SU-DHL-6 (cell line): ENCODE data around the gene IFNGR1.

Source experiments
- H2AFZ ChIP-seq: fragments of 200-600 bp; sonication (generic); 2 replicates; pipeline ENCODE4 v1.6.1; 2014; ENCODE audit warnings: low read depth, mild to moderate bottlenecking, moderate library complexity, mixed read lengths, antibody characterized with exemption, low read length; ENCODE audit not compliant: severe bottlenecking
- H3F3A ChIP-seq: fragments of 200-600 bp; shearing (Covaris generic); 2 replicates; pipeline ENCODE4 v1.6.0; 2016; ENCODE audit warnings: antibody characterized with exemption, mild to moderate bottlenecking; ENCODE audit not compliant: insufficient read depth
- H3K27ac ChIP-seq: fragments of 200-600 bp; sonication (generic); 2 replicates; pipeline ENCODE4 v1.5.1; 2016; ENCODE audit warnings: low read depth, mild to moderate bottlenecking, low read length, moderate library complexity, mixed read lengths
- H3K27me3 ChIP-seq: fragments of 200-600 bp; sonication (generic), shearing (Covaris generic); 2 replicates; pipeline ENCODE4 v1.6.0; 2014; ENCODE audit warnings: mild to moderate bottlenecking, low read length
- H3K36me3 ChIP-seq: fragments of 200-600 bp; sonication (generic); 2 replicates; pipeline ENCODE4 v1.6.1; 2014; ENCODE audit warnings: mild to moderate bottlenecking, low read length, mixed read lengths
- H3K4me2 ChIP-seq: fragments of 300-600, 200-600 bp; shearing (Covaris generic), sonication (generic); 2 replicates; pipeline ENCODE4 v1.6.0; 2014; ENCODE audit warnings: low read length, low read depth, mild to moderate bottlenecking; ENCODE audit not compliant: poor library complexity, severe bottlenecking
- H3K4me3 ChIP-seq: fragments of 200-600 bp; sonication (generic); 2 replicates; pipeline ENCODE4 v1.5.1; 2014; ENCODE audit warnings: antibody characterized with exemption, low read length, mild to moderate bottlenecking, mixed read lengths; ENCODE audit not compliant: insufficient read depth, poor library complexity, severe bottlenecking
- H3K79me2 ChIP-seq: fragments of 200-600 bp; sonication (generic); 2 replicates; pipeline ENCODE4 v1.6.1; 2014; ENCODE audit warnings: mild to moderate bottlenecking, low read length, moderate library complexity; ENCODE audit not compliant: insufficient read depth
- H3K9ac ChIP-seq: fragments of 200-600 bp; sonication (generic); 2 replicates; pipeline ENCODE4 v1.7.0; 2014; ENCODE audit warnings: mild to moderate bottlenecking, low read length
- H3K9me2 ChIP-seq: fragments of 200-600 bp; sonication (generic); replicated peaks from 2 replicates; pipeline ENCODE4 v1.6.1; 2014; ENCODE audit warnings: low read length; ENCODE audit not compliant: insufficient read depth
- H3K9me3 ChIP-seq: fragments of 200-600 bp; sonication (generic); 2 replicates; pipeline ENCODE4 v1.6.1; 2014; ENCODE audit warnings: low read length, mixed read lengths; ENCODE audit not compliant: insufficient read depth
- H4K20me1 ChIP-seq: fragments of 200-600 bp; sonication (generic); 2 replicates; pipeline ENCODE4 v1.6.1; 2014; ENCODE audit warnings: low read depth, mild to moderate bottlenecking, antibody characterized with exemption, low read length, moderate library complexity, mixed read lengths
- CTCF ChIP-seq: fragments of 200-600 bp; sonication (generic); IDR thresholded peaks from one replicate; pipeline ENCODE4 v1.5.1; 2017; ENCODE audit warnings: antibody characterized with exemption, mild to moderate bottlenecking, low read length, moderate library complexity; ENCODE audit not compliant: insufficient read depth, poor library complexity, severe bottlenecking
- EZH2phosphoT487 ChIP-seq: fragments of 200-600 bp; sonication (generic), shearing (Covaris generic); conservative IDR thresholded peaks from 2 replicates; pipeline ENCODE4 v1.6.1; 2018; ENCODE audit warnings: mild to moderate bottlenecking, antibody characterized with exemption, low read length, moderate library complexity, mixed read lengths

IFNGR1 gene

GRCh38 chr6:137155830-137156229, 63.4 kb downstream of the IFNGR1 start:
- H3K9ac ChIP-seq, result no peak overlapping the region
- H4K20me1 ChIP-seq, result no peaks in the 10 kb centered on the region
- H3K4me3 ChIP-seq, result no peak overlapping the region
- no peaks in the 10 kb centered on the region for H3K9me2 ChIP-seq
- H3F3A ChIP-seq, result no peaks in the 10 kb centered on the region
- no peak overlapping the region for H2AFZ ChIP-seq
- H3K36me3 ChIP-seq, result no peaks in the 10 kb centered on the region
- H3K9me3 ChIP-seq, result no peaks in the 10 kb centered on the region
- no peak overlapping the region for H3K4me2 ChIP-seq
- no peaks in the 10 kb centered on the region for H3K79me2 ChIP-seq
- no peak overlapping the region for H3K27ac ChIP-seq
- TF ChIP-seq EZH2phosphoT487 (no peak), CTCF (no peak)
- no peaks in the 10 kb centered on the region for H3K27me3 ChIP-seq

- Histone ChIP-seq H3K9me2 (no peaks in the 10 kb centered on the region), H3K4me3 (no peak overlapping the region), H3K36me3 (no peaks in the 10 kb centered on the region), H2AFZ (no peak overlapping the region), H3F3A (no peaks in the 10 kb centered on the region), H4K20me1 (no peaks in the 10 kb centered on the region), H3K9me3 (no peaks in the 10 kb centered on the region), H3K27ac (no peak overlapping the region), H3K79me2 (no peaks in the 10 kb centered on the region), H3K27me3 (no peaks in the 10 kb centered on the region), H3K4me2 (no peak overlapping the region), H3K9ac (no peak overlapping the region)
- no peak for TF ChIP-seq EZH2phosphoT487
- TF ChIP-seq CTCF, result no peak
Observed at GRCh38 chr6:137150072-137150471, 69.1 kb downstream of the IFNGR1 start.

- H3K4me3 ChIP-seq, result no peak overlapping the region
- no peaks in the 10 kb centered on the region for H3K9me3 ChIP-seq
- TF ChIP-seq CTCF (no peak), EZH2phosphoT487 (no peak)
- H3K9me2 ChIP-seq, result no peaks in the 10 kb centered on the region
- no peak overlapping the region for H2AFZ ChIP-seq
- no peak overlapping the region for H3K4me2 ChIP-seq
- H3K9ac ChIP-seq, result no peak overlapping the region
- no peaks in the 10 kb centered on the region for H3K27me3 ChIP-seq
- H3K27ac ChIP-seq, result no peak overlapping the region
- no peaks in the 10 kb centered on the region for H3F3A ChIP-seq
- H4K20me1 ChIP-seq, result no peaks in the 10 kb centered on the region
- no peaks in the 10 kb centered on the region for H3K36me3 ChIP-seq
- H3K79me2 ChIP-seq, result no peaks in the 10 kb centered on the region
Observed at GRCh38 chr6:137149035-137149393, 70.2 kb downstream of the IFNGR1 start.
